ENCODE results near the gene MYOM1. TPM values are rescaled to one million over a fixed set of nuclear protein-coding genes. Genes with fewer than 3 reads are reported as not detected.
"Not testable (repeated sequence)": the region's sequence is repeated elsewhere in the genome, so short reads cannot be mapped to it uniquely, and the experiment has no call there.

Gene MYOM1
- total RNA-seq, 1 donor from 2014 or later, result 3.9 TPM

GRCh38 chr18:3093624-3094337, 126.0 kb downstream of the MYOM1 start:
- no peak for DNase-seq (ENCODE audit: low spot score)

- DNase-seq (ENCODE audit: low spot score), result no peak
Observed at GRCh38 chr18:3092727-3093126, 127.0 kb downstream of the MYOM1 start.

GRCh38 chr18:3089579-3089978, 130.2 kb downstream of the MYOM1 start:
- DNase-seq (ENCODE audit: low spot score), result no peak

DNA sequence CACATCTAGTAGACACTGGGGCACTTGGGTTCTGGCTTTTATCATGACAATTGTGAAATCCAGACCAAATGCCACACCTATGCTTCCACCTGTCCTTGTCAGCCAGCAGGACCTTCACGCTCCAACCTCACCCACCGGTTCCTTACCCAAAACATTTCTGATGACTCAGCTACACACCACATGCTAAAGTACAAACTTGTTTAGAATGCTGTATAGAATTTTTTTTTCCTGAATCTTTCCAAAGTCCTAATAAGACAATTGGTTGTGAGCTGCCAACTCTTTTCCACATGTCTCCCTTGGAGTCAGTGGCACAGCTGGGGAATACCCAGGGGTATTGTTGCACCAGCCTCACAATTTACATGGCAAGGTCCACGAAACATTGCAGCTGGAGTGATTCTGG, 131.3 kb downstream of the MYOM1 start:
- DNase-seq (ENCODE audit: low spot score), result no peak

DNA sequence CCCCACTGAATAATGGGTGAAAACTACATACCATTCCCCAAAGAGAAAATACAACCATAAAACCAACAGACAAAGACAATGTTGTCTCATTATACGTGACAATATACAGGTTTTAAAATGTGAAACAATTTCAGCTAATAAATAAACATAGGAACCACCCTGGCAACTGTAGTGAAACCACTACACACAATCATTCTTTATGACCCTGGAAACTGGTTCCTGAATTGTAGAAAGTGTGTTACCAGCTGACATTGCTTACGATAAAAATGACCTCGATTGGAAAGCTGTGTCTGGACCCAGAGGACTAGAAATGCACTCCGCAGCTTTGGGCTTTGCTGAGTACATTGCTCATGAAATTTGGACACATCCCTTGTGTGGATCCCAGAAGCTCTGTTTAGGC, 132.9 kb downstream of the MYOM1 start:
- DNase-seq (ENCODE audit: low spot score), result no peak

GRCh38 chr18:3085612-3086011, 134.2 kb downstream of the MYOM1 start:
- no peak for DNase-seq (ENCODE audit: low spot score)

DNA sequence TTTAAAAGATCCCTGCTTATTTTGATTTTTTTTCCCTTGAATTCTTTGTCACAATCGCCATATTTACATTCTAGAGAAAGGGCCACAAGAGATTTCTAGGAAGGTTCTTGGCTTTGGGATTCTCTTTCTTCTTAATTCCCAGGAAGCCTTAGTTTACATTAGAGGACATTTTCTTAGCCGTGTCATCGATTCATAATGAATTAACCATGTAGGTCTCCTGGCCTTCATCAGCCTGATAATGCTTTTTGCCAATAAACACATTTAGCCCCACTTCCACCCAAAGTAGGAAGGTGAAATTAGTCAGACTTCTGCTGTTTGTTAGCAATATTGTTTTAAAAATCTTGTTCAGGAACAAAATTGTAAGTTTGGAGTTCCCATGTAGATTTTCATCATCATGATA, 135.6 kb downstream of the MYOM1 start:
- no peak for DNase-seq (ENCODE audit: low spot score)

DNA sequence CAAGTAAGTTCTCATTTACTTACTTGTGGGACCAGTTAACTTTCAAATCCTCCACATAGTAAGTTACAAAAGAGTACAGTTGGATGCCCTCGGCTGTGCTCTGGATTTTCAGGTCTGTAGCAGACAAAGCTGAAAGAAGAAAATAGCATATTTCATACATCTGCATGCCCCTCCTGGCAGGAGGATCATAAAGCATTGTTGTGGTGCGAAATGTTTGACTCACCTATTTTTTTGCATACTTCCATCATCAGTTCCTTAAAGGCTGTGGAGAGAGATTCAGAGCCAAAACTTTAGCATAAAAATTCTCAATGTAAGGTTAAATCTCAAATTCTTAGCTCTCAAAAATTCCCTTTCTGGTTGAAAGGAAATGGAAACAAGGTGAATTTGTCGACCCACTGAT, 136.0 kb downstream of the MYOM1 start:
- DNase-seq (ENCODE audit: low spot score), result no peak

DNA sequence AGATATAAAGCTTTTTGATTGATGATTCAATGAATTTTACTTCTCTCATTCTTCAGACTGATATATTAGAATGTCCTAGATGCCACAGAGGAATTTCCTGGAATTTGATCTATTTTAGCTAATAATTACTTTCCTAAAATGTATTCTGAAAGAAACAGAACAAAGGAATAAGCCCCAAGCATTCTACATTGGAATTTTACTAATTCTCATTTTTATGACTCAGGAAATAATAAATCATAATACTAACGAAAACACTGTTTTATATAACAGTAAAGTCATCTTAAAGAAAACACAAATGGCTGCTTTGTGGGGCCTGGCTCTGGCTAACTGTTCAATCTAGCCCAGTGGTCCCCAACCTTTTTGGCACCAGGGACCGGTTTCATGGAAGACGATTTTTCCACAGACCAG, 138.2 kb downstream of the MYOM1 start:
- DNase-seq (ENCODE audit: low spot score), result no peak

DNA sequence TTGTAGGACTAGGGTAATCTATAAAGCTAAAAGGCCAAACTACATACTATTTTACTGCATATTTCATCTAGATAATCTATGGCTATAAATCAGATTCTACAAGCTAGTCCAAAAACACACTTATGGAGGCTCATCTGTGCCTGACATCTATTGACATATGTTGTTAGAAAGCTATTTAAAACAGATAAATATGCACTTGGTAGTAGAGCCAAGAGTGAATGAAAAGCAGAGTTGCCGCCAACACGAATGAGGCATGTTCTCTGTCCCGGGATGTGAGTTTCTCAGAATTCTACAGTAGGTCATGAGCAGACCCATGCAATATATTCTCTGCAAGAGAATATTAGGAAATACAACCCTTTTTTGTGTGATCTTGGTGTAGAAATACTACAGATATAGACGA, 140.1 kb downstream of the MYOM1 start:
- DNase-seq (ENCODE audit: low spot score), result no peak

DNA sequence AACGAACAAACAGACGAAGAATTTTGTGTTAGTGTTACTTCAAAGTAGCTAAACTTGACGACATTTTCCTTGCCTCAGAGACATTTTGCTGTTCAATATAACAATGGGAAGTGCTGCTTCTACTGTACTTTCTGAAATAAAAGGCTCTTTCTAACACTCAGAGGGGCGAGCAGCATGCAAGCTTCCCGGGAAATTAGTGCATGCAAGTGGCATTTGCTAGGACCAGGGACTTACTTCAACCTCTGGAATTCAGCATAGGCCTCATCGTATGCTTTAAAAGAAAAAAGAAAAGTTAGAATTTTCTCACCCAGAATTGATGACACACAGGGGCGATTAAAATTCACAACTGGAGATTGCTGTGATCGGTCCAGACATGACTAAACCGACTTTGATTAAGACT, 144.3 kb downstream of the MYOM1 start:
- DNase-seq (ENCODE audit: low spot score), result no peak

GRCh38 chr18:3074087-3074486, 145.7 kb downstream of the MYOM1 start:
- DNase-seq (ENCODE audit: low spot score), result no peak

GRCh38 chr18:3073353-3073752, 146.4 kb downstream of the MYOM1 start:
- not testable (repeated sequence) for DNase-seq (ENCODE audit: low spot score)

- DNase-seq (ENCODE audit: low spot score), result no peak
Observed at GRCh38 chr18:3071676-3072075, 148.1 kb downstream of the MYOM1 start.

DNA sequence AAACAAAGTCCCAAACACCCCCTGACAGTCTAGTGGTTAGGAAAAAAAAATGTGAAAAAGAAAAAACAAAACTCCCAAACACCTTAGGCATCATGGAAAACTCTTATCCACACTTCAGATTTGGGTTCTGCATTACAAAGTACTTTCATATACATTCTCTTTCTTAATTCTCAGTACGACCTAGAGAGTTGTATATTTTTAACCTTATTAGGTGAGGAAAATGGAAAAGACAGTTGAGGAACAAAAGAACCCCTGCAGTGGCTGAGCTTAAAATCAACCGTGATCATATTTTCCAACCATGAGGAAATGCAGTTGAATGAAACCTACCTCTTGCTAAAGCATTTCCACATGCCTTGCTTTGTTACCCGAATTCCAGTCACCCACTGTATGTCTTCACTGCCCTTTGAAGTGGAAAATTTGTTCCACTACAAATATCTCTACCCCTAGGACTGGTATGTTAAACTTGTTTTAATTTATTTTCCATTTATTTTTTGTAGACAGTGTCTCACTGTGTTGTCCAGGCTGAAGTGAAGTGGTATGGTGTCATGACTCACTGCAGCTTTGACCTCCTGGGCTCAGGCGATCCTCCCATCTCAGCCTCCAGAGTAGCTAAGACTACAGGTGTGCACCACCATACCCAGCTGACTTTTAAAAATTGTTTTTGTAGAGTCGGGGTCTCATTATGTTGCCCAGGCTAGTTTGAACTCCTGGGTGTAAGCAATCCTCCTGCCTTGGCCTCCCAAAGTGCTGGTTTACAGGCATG, 149.9 kb downstream of the MYOM1 start:
- DNase-seq (ENCODE audit: low spot score), result no peak

DNA sequence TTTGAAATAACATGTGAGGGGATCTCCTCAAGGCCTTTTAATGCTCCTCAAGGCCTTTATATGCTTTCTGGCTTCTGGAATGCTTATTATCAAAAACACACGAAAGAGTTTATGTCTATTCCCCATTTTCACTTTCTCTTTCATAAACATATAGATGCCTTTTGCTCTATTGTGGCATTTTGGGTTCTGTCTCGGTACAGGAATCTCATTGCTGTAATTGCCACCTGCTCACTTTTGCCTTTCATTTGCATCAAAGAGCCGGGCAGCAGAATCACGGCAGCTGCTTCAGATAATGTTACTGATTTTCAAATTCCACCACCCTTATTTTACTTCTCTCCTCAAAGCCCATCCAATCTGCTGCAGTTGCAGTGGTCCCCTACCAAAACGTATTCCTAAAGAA, 152.0 kb downstream of the MYOM1 start:
- DNase-seq (ENCODE audit: low spot score), result no peak

DNA sequence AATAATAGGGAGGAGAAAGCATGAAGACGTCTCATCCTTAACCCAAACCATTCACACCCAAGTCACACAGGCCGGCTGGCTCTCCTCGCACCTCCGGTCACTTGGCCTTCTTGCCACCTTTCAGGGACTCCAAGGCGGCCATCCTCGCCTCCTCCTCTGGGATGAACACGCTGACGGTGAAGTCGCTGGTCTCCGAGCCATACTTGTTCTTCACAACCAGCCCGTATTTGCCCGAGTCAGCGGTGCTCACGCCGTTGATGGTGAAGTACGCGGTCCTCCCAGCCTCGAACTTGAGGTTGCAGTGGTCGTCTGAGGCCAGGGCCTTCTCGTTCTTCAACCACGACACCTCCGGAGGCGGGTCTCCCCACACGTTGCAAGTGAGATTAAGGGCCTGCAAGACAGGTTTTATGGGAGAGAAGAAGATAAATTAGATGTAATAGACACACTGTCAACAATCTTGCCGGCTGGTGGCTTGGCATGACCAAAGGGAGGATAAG, 152.6 kb downstream of the MYOM1 start:
- no peak for DNase-seq (ENCODE audit: low spot score)

DNA sequence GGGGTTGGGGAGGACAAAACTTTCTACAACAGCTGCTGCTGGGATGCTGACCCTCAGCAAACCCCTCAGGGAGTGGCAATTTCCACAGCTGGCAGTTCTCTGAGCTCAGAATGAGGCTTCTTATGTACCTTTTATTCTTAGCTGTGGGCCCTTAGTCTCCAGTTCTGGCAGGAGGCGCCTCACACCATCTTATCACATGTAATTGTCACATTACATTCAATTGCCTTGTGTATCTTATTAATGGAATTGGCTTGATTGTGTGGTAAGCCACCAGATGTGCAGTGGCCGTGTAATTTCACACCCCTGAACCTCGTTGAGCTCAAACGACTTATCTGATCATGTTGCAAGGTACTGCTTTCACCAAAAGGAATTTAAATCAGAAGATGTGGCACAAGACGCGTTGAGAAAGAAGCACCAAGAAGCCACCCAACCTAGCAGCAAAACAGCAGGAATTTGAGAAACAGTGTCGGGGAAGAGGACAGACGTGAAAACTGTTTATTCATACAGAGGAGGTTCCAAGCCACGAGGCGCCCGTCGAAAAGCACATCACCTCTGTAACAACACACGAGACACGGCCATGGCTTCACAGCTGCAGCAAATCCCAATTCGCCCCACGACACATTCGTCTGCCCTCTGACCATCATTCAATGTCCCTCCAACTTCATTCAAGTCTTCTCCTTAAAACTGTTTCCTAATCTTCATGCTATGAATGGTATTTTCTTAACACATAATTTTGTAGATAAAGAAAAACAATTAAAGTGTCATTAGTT, 153.2 kb downstream of the MYOM1 start:
- no peak for DNase-seq (ENCODE audit: low spot score)

- not testable (repeated sequence) for DNase-seq (ENCODE audit: low spot score)
Observed at GRCh38 chr18:3063766-3064165, 156.0 kb downstream of the MYOM1 start.

DNA sequence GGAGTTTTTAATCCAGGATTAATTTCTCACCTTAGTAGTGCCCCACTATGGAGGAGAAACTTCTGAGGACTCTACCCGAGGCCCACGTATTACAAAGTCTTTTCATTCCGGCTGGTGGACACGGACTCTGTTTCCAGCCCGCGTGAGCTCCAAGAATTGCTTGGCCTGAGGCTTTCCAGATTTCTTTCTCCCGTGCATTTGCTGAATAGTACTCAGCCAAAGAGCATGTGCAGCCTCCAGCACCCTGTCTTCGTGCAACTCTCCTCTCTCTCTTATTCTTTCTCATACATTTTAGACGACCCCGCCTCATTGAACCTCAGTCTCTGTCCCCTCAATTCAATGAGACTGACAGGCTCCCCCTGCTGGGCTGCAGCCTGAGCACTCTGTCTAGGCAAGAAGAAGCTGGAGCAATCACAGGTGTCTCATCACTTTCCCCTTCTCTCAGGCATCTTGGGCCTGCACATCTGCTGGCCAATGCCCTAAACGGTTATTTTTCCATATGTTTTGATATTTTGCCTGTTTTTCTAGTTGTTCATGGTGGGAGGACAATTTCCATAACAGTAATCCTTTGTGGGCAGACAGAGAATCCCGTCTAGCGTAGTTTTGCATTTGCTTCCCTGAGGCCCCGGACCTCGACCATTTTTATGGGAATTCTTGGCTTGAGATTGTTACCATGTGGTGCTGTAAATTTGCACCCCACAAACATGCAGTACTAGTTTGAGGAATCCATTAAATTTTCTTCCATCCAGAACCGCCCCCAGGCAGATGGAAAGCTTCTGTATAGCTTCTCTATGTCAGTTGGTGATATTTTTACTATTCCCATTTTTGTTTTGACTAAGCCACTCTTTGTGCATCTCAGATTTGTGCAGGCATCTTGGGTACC, 156.7 kb downstream of the MYOM1 start:
- no peak for DNase-seq (ENCODE audit: low spot score)

Measured in mesenteric fat pad (tissue), 1 donor.